PFSK-1 (cell line): ENCODE measurements around the gene BCAR3.

Experiments used
- FOXP2 ChIP-seq: optimal IDR thresholded peaks from 2 replicates; pipeline ENCODE3; 2011; ENCODE audit warnings: borderline replicate concordance, control low read depth, inconsistent platforms; ENCODE audit not compliant: insufficient read depth; ENCODE audit errors: extremely low read length, extremely low read depth
- POLR2AphosphoS5 ChIP-seq: IDR thresholded peaks from 2 replicates; pipeline ENCODE4 v1.6.1; 2012; ENCODE audit warnings: low read depth, mild to moderate bottlenecking, control low read depth, low read length, moderate library complexity
- REST ChIP-seq, 2 experiments: IDR thresholded peaks; 2 replicates each; pipeline versions ENCODE4 v1.6.1 to v1.8.0; 2011 to 2012; ENCODE audit warnings: low read depth in 2 of 2, low read length in 2 of 2, control low read depth in 1 of 2, inconsistent platforms in 1 of 2, mild to moderate bottlenecking in 1 of 2, moderate library complexity in 1 of 2; ENCODE audit not compliant: insufficient read depth in 1 of 2
- SIN3A ChIP-seq: IDR thresholded peaks from 2 replicates; pipeline ENCODE4 v1.6.1; 2012; ENCODE audit warnings: mild to moderate bottlenecking, low read length, moderate library complexity, borderline replicate concordance; ENCODE audit not compliant: insufficient read depth
- TAF1 ChIP-seq: IDR thresholded peaks from 2 replicates; pipeline ENCODE4 v1.6.1; 2012; ENCODE audit warnings: low read length, control low read depth, borderline replicate concordance; ENCODE audit not compliant: insufficient read depth

BCAR3 gene

GRCh38 chr1:93680420-93681100, 1.1 kb downstream of the BCAR3 start:
- TF ChIP-seq FOXP2 (no peak), TAF1 (no peak), REST (IDR thresholded peaks at IDR 0.05; ENCODE audit: insufficient read depth in 1 of 2, low read depth in 2 of 2, low read length in 2 of 2) (no peak), POLR2AphosphoS5 (no peak), SIN3A (no peak)

GRCh38 chr1:93680076-93680419, 1.6 kb downstream of the BCAR3 start:
- TF ChIP-seq FOXP2 (no peak), SIN3A (no peak)

DNA sequence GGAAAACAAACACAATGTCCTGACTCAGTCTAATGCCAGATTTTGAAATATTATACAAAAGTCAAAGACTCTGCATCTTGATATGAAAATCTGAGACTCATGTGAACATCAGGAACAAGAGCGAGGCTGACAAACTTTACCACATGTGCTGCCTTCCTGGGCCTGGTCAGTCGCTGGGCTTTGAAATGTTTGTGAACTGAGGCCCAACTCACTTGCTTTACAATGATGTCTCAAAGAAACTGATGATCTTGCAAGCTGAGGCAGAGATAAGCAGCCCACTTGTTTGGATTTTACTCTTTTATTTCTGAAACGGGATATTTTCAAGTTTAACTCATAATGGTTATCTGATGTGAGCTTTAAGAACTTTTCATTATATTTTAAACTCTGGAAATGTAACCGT, 2.1 kb downstream of the BCAR3 start:
- no peak for TF ChIP-seq POLR2AphosphoS5
- no peak for TF ChIP-seq SIN3A
- no peak for TF ChIP-seq FOXP2
- no peak for TF ChIP-seq TAF1
- no peak for TF ChIP-seq REST (IDR thresholded peaks at IDR 0.05; ENCODE audit: insufficient read depth in 1 of 2, low read depth in 2 of 2, low read length in 2 of 2)

- TF ChIP-seq REST (IDR thresholded peaks at IDR 0.05; ENCODE audit: insufficient read depth in 1 of 2, low read depth in 2 of 2, low read length in 2 of 2): no peak
- no peak for TF ChIP-seq POLR2AphosphoS5
- TF ChIP-seq SIN3A: no peak
- no peak for TF ChIP-seq FOXP2
Observed at GRCh38 chr1:93678946-93679480, 2.6 kb downstream of the BCAR3 start.

- TF ChIP-seq TAF1: no peak
- TF ChIP-seq POLR2AphosphoS5: no peak
- no peak for TF ChIP-seq FOXP2
- TF ChIP-seq SIN3A: no peak
- no peak for TF ChIP-seq REST (IDR thresholded peaks at IDR 0.05; ENCODE audit: insufficient read depth in 1 of 2, low read depth in 2 of 2, low read length in 2 of 2)
Observed at GRCh38 chr1:93678491-93678890, 3.1 kb downstream of the BCAR3 start.
